NCI-H345 treated with DMSO at 0.1 percent for 48 hours (cell line): Measurements from ENCODE around the gene GALNTL6.
"Not testable (repeated sequence)": the region's sequence is repeated elsewhere in the genome, so short reads cannot be mapped to it uniquely, and the experiment has no call there.

Experiments
- DNase-seq: peaks from one replicate; lab custom pipeline; 2025; ENCODE audit not compliant: unreplicated experiment; lab: John Stamatoyannopoulos, UW

Gene GALNTL6

DNA sequence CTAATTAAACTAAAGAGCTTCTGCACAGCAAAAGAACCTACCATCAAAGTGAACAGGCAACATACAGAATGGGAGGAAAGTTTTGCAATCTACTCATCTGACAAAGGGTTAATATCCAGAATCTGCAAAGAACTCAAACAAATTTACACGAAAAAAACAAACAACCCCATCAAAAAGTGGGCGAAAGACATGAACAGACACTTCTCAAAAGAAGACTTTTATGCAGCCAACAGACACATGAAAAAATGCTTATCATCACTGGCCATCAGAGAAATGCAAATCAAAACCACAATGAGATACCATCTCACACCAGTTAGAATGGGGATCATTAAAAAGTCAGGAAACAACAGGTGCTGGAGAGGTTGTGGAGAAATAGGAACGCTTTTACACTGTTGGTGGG lies 1104.2 kb downstream of the GALNTL6 start:
- DNase-seq: not testable (repeated sequence)

- DNase-seq: no peak
Observed at GRCh38 chr4:172919269-172919668, 1106.1 kb downstream of the GALNTL6 start.

DNA sequence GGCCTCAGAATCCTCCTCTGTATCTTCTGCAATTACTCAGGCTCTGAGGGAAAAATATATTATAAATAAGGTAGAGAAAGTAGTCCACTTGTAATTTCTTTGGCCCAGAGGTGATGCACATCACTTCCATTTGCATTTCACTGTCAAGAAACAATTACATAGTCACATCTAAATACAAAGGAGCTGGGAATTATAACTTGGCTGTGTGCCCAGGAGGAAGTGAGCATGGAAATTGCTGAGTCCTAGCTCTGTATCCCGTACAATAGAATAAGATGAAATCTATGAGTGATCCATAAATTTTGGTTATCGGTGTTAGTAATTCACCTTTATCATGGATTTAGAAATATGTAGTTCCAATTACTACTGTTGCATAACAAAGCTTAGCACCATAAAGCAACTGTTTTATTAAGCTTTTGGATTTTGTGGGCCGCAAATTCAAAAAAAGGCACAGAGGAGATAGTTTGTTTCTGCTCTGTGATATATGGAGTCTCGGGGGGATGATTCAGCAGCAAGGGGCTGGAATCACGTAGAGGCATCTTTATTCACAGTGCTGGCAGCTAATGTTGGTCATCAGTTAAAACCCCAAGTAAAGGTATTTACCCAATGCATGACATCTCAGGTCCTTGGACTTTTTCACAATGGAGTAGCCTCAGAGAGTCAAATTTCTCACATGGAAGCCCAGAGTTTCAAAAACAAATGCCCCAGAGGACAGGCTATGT lies 1114.1 kb downstream of the GALNTL6 start:
- no peak for DNase-seq

DNA sequence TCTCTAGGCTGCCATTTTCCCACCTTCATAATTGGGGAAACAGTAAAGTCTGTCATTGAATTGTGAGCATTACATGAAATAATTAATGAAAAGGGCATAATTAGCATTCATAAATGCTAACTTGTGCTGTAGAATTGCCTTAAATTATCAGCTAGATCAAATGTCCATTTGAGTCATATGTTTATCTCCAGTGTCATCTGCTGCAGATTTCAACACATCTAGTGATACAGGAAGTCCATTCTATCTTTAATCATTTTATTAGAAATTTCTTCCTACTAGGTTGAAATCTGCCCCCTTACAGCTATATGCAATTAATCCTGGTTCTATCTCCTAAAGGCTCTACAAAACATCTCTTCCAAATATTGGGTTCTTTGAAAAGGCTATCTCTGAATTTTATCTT lies 1115.1 kb downstream of the GALNTL6 start:
- DNase-seq: no peak

- DNase-seq: no peak
Observed at GRCh38 chr4:172938072-172938829, 1125.0 kb downstream of the GALNTL6 start.

GRCh38 chr4:172938870-172939269 lies 1125.7 kb downstream of the GALNTL6 start:
- no peak for DNase-seq

- no peak for DNase-seq
Observed at GRCh38 chr4:172942840-172943239, 1129.6 kb downstream of the GALNTL6 start.

DNA sequence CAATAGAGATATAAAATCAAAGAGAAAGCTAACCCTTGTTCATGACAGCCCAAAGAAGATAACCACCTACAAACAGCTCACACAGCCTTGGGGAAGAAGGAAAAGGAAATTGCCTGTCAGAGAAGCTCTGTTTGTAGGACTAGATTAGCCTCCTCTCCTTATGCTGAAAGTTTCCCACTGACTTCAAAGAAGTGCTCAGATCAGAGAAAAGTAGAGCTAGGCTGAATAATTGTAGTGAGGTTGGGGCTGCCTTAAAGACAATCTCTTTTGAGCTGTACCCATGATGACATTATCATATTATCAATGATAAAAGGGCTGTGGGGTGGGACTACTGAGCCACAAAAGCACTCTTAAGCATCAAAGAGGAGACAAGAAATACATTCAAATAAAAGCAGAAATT lies 1132.4 kb downstream of the GALNTL6 start:
- no peak for DNase-seq

- no peak for DNase-seq
Observed at GRCh38 chr4:172946503-172946902, 1133.3 kb downstream of the GALNTL6 start.

GRCh38 chr4:172947594-172947993 lies 1134.4 kb downstream of the GALNTL6 start:
- no peak for DNase-seq

- no peak for DNase-seq
Observed at GRCh38 chr4:172950990-172951389, 1137.8 kb downstream of the GALNTL6 start.

DNA sequence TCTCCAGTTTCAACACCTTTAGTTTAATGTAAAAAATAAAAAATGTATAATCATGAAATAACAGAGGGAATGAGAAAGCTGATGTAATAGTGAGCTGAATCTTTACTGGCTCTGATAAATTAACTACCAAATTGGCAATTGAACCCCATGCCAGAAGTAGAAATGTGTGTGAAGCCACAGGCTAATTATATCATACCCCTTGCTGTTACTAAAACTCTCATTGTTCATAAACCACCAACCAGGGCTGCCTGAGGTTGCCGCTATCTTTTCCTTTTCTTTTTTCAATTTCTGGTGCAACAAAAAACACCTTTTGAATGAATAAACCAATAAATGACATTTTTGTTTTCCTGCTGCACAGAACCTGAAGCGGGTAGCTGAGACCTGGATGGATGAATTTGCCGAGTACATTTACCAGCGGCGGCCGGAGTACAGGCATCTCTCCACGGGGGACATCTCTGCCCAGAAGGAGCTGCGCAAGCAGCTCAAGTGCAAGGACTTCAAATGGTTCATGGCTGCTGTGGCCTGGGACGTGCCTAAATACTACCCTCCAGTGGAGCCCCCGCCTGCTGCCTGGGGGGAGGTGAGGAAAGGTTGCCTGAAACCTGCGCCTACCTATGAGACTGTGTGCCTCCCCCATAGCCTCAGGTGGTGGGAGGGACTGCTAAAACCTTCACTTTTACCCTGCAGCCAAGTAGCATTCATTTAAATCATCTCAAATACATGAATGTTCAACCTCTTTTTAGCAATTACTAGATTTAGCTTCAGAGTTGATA lies 1138.7 kb downstream of the GALNTL6 start:
- no peak for DNase-seq

GRCh38 chr4:172953896-172954568 lies 1140.8 kb downstream of the GALNTL6 start:
- DNase-seq: no peak

DNA sequence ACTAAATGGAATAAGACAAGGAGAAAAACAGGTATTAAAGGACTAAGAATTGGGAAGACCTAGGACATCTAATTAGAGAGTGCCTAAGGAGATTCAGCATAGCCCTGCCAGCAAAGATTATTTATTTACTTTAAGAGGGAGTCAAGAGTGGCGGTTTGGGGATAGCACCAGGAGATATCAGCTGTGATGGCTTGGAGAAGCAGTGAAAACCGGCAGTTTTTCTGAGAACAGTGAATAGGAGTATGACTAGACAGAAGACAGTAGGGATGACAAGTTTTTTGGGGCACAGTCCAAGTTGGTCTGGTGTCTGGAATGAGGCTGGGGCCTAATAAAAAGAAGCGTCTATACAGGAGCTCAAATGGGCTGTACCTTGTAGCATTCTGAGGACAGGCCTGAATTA lies 1143.1 kb downstream of the GALNTL6 start:
- DNase-seq: not testable (repeated sequence)

DNA sequence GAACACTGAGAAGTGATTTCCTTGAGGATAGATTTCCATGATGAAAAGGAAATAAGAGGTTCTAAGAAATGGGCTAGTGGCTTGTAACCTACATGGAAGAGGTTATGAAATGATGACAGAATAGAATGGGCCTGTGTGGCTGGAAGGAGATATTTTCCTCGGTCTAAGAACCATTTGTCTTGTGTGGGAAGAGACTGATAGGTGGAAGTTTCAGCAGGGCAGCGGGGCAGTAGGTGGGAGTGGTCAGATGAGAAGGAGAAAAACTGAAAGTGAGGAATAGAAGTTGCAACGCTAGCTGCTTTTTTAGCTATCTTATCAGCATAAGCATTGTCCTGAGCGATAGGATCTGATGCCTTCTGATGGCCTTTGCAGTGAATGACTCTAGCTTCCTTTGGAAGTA lies 1144.0 kb downstream of the GALNTL6 start:
- no peak for DNase-seq

DNA sequence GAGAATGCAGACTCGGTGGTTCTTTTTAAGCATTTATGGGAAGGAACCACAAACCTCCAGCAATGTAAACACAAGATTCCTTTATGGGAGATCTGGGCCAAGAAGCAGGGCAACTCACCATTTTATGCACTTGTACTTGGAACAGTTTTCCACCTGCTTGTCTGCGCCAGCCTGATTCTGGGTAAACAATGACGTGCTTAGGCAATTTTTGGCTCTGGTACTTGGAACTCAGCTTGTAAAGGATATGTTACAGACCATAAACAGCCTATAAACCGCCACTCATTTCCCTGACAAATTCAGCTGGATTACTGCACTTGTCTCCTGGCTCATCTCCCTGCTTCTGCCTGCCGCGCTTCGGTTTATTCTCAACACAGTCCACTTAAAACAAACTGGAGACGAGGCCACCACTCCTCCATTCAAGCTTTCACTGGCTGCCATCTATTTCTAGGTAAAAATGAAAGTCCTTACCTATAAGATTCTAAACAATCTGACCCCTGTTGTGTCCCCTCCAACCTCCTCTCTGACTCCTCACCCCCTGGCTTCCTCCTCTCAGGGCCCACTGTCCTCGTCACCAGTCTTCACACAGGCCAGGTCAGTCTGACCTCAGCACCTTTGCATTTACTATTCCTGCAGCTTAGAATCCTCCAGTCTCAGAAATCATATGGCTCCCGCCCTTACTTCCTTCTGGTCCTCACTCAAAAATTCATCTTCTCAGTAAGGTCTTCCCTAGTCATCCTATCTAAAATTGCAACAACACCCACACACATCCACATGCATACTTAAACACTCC lies 1149.6 kb downstream of the GALNTL6 start:
- DNase-seq: peak; percentile 86

DNA sequence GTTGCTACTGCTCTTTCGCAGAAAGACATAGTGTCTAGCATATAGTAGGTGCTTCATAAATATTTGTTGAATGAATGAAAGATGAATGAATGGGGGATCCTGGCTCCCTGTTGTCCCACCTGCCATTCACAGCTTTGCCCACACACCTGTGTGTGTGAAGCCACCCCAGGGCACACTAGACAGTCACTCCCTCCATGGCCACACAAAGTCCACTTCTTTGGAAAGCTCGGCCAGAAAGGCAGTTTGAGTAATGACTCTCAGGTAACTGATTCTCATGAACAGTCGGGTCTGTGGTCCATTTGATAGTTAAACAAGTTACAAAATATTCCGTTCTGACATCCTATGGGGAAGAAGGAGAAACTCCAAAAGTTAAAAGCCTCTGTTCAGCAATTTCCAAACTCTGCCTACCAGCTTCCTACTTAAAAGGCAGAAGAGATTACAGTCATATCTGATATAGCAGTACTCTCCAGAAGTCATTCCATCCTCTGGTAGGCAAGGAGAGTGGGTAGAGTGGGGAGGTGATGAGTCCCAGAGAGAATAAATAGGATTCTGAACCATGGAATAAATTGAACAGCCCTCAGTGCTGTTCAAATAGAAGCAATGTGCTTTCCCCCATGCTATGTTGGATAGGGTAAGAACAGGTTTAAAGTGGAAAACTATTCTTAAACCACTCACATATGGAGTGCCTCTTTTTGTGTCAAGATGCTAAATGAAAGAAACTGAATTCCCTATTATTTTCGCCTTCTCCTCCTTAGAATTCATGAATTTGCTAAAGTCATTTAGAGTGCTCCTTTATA lies 1150.5 kb downstream of the GALNTL6 start:
- no peak for DNase-seq

DNA sequence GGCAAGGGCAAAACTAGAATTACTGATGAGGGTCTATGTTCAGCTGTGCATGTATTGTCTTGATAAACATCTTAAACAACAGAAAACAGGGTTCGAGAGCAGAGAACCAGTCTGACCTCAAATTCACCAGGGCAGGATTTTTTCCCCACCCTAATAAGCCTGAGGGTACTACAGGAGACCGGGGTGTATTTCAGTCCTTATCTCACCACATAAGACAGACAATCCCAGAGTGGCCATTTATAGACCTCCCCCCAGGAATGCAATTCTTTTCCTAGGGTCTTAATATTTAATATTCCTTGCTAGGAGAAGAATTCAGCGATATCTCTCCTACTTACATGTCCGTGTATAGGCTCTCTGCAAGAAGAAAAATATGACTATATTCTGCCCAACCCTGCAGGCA lies 1157.0 kb downstream of the GALNTL6 start:
- DNase-seq: not testable (repeated sequence)

DNA sequence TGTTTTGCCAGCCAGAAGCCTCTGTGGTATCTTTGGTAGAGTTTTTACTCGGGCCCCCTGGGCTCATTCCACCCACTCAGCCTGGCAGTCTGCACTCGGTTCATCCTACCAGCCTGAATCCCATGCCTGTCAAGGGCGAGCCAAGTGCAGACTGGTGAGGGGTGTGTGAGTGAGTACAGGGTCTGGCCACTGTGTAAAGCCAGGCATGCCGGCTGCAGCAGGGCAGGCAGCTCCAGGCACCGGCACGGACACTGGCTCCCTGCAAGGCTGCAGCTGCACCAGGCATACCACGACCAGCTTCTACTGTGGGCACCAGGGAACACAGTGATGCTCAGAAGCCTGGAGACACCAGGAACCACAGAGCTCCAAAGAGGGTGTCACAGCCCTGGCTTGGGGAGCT lies 1161.4 kb downstream of the GALNTL6 start:
- no peak for DNase-seq
